GM18505 (cell line): Measurements from ENCODE around the gene UCHL5.

Experiments used
- ATAC-seq: cut with Tn5 transposase; IDR thresholded peaks from one replicate; pipeline ENCODE4 v1.9.1; 2021; ENCODE audit not compliant: unreplicated experiment
- POLR2A ChIP-seq: IDR thresholded peaks from 4 replicates; pipeline ENCODE4 v1.6.1; 2011; ENCODE audit warnings: borderline replicate concordance; ENCODE audit not compliant: insufficient read depth, insufficient read length; ENCODE audit errors: extremely low read depth

UCHL5 gene, protein sequence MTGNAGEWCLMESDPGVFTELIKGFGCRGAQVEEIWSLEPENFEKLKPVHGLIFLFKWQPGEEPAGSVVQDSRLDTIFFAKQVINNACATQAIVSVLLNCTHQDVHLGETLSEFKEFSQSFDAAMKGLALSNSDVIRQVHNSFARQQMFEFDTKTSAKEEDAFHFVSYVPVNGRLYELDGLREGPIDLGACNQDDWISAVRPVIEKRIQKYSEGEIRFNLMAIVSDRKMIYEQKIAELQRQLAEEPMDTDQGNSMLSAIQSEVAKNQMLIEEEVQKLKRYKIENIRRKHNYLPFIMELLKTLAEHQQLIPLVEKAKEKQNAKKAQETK

DNA sequence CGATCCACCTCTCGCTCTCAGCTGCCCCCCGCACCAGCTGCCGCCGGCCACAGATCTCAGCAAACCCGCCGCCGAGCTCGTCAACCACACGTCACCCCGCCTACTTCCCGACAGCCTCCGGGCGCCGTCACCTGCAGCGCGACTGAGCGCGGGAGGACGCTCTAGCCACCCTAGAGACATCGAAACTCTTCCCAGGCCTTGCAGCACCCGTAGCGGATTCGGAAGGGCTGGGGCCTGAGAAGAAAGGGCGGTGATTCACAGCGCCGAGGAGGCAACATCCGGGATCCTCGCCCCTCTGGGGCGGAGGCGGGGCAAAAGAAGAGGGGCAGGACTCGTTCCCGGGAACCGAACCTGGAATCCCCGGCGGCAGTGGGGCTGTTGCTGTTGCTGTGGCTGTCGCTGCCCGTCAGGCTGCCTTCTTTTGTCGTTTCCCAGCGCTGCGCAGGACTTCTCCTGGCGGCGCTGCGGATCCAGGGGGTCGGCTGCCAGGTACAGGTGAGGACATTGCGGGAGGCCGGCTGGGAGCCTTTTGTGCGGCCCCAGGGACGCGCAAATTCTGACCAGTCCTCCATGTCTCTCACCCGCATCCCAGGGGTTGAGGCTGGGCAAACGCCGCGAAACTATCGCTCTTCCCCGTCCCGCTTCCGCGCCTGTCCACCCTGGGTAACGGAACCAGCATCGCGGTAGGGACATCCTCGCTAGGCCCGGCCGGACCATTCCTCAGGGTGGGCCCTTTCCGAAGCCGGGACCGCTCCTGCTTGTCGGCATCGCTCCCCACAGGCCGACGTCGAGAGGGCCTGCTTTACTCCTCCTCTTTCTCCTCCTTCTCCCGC is at the start of gene UCHL5, which contains the start of gene RO60:
Gene UCHL5, minus strand, starts transcription at position 79 of the 833 bp plus-strand sequence. CDS start 100 bp downstream, outside the sequence.
Gene RO60, plus strand, starts transcription at position 331 of the 833 bp plus-strand sequence. CDS start 9,443 bp downstream, outside the sequence.
- TF ChIP-seq POLR2A = peak; percentile 93
- peak; percentile 95 for ATAC-seq

DNA sequence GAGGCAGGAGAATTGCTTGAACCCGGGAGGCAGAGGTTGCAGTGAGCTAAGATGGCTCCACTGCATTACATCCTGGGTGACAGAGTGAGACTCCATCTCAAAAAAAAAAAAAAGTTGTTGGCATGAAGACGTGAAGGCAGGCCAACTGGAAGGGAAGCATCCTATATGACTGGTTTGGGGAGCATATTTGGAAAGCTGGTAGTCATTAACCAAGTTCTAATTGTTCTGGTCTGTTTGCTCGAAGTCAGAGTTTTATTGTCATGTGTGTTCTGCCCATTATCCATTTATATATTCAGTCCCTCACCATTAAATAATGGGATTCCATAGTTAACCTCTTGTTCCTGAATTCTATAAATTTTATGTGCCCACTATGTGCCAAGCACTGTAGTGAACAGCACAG is 49.3 kb upstream of the UCHL5 start:
- ATAC-seq = no peak
- TF ChIP-seq POLR2A = no peak

DNA sequence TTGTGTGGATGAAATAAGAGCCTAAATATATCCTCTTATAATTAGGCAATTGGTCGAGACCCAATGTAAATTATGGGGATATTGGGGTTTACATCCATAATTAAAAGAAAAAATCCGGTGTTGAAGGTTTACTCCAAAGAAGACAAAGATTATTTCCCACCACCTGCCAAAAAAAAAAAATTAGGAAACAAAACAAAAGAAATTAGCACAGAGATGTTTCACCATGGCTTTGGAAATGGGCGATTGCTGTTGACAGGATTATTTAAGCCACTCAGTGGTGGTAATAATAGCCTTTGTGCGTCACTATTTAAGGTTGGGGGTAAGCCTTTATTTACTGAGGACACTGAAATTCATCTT is 46.6 kb upstream of the UCHL5 start:
- no peak for ATAC-seq

DNA sequence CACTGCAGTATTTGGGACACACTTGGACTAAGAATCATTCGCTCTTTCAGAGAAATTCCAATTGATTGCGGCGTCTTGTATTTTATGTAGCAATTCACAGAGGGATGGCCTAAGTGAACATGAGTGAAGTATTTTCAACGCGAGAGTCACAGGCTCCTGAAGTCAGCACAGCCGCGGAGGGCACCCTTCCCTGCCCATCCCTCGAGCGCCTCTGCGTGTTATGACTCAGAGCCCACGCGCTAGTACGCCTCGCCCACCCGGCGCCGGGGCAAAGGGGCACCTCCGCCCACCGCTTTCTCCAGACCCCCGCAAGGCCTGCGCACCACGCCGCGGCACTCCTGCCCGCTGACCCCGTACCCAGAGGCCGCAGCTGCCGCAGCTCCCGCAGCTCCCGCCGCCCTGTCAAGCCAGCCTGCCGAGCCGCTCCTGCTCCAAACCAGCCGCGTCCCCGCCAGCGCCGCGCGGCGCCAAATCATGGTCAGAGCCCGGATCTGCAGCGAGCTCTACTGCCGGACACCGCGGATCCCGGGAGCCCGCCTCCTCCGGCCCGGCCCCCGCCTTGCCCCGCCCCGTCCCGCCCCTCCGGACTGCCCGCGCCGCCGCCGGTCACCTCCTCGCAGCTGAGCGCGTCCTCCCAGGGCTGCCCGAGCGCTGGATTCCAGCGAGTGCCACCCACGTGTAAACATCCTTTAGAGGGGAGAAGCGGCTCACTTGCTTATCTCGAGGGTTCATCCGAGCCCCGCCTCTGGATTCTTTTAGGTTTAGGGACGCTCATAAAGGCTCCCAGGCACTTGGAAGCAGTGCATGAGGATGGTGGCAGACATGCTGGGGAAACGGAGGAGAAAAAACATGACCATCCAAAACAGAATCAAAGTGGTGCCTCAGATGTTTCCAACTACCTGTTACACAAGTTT is 46.0 kb upstream of the UCHL5 start, which contains the start of gene GLRX2:
Gene GLRX2, minus strand, starts transcription at position 508 of the 914 bp plus-strand sequence. Its CDS starts 32 bp downstream, at position 476.
- peak; percentile 92 for ATAC-seq
- TF ChIP-seq POLR2A = peak; percentile 85

More for the DNA sequence above, 46.6 kb upstream of the UCHL5 start:
- TF ChIP-seq POLR2A = no peak

DNA sequence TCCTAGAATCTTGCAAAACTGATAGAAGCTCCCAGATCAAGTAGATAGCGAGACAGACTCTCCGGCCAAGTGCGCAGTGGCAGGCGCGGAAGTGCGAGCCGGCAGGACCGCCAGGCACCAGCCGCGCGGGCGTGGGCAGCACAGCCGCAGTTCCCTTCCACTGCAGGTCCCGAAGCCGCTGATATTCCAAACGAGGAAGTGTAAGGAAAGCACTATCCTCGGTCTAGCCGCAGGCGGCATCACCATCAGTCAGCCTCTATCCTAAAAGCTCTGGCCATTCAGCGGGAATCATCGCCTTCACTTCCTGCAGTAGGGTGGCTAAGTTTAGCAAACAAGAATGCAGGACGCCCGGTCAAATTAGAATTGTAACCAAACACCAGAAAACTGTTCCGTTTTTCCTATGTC is 45.3 kb upstream of the UCHL5 start:
- TF ChIP-seq POLR2A = no peak

DNA sequence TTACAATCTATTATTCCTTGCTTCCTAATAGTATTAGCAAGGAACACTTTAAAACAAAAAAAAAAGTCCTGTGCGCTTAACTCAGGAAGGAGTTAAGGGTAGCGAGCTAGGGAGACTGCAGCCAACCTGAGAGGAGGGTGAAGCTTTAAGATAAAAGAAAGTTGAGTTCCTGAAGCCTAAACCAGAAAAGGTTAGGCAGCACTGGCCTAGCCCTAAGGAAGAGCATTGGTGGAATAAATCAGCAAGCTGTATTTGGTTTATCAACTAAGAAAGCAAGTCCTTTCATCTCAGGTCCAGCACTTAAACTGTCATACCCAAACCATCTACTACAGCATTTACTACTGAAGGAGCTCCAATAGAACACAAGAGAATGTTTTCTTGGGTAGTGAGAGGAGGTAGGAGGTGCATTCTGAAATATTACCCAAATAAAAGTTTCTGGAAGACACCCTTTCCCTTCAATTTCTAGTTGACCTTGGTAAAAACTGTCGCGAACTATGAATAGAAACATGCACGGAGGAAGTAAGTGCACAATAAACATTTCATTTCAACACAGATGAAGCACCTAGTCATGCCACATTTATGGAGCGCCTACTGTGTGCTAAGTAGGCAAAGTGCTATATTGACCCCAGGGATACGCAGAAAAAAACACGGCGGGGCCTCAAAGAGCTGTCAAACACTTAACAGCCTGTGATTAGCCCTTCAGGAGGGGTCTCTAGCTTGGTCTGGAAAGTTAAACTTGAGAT is 44.8 kb upstream of the UCHL5 start:
- no peak for TF ChIP-seq POLR2A
- ATAC-seq = no peak

More for the DNA sequence above, 45.3 kb upstream of the UCHL5 start:
- ATAC-seq = peak; percentile 33

DNA sequence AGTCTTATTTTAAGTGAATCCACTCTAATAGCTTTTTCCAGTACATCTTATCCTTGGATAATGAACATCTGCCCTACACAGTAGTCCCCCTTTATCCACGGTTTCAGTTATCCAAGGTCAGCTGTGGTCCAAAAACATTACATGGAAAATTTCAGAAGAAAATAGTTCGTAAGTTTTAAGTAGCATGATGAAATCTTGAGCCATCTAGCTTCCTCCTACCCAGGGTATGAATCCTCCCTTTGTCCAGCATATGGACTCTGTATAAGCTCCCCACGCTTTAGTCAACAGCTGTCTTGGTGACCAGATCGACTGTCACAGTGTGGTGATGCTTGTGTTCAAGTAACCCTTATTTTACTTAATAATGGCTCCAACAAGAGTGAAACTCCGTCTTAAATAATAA is 43.5 kb upstream of the UCHL5 start:
- no peak for ATAC-seq
- TF ChIP-seq POLR2A = no peak

DNA sequence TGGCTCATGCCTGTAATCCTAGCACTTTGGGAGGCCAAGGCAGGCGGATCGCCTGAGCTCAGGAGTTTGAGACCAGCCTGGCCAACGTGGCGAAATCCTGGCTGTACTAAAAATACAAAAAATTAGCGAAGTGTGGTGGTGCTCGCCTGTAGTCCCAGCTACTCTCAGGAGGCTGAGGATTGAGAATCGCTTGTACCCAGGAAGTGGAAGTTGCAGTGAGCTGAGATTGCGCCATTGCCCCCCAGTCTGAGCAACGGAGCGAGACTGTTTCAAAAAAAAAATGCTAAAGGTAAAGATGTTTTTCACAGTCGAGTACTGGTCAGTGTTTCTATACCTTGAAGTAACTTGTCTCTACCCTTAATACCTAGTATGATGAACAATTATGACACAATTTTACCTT is 35.0 kb upstream of the UCHL5 start:
- no peak for TF ChIP-seq POLR2A
- no peak for ATAC-seq

DNA sequence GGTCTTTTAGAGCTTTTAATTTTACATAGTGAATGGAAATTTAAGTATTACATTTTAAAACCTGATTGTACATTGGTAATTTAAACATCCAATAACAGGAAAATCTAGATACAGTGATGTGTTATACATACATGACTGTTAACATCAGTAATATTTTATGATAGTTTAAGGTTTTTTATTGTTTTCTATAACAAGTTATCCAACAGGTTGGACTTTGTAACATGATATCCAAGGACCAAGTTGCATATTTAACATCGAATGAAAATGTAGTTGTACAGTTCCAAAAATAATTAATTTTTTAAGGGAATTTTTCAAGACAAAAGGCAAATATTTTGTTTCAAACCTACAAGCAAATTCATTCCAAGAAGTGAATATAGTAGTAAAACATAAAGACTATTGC is 31.7 kb upstream of the UCHL5 start:
- no peak for TF ChIP-seq POLR2A
- no peak for ATAC-seq

DNA sequence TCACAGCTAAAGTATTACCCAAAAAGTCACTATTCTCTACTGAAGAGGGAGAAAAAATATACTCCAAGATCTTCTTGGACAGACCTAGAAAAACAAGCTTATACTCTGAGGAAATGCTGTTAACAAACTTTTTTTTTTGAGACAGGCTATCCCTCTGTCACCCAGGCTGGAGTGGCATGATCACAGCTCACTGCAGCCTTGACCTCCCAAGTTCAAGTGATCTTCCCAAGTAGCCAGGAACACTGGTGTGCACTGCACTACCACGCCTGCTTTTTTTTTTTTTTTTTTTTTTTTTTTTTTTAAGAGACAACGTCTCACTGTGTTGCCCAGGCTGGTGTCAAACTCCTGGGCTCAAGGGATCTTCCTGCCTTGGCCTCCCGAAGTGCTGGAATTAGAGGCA is 28.7 kb upstream of the UCHL5 start:
- no peak for TF ChIP-seq POLR2A
- ATAC-seq = no peak

DNA sequence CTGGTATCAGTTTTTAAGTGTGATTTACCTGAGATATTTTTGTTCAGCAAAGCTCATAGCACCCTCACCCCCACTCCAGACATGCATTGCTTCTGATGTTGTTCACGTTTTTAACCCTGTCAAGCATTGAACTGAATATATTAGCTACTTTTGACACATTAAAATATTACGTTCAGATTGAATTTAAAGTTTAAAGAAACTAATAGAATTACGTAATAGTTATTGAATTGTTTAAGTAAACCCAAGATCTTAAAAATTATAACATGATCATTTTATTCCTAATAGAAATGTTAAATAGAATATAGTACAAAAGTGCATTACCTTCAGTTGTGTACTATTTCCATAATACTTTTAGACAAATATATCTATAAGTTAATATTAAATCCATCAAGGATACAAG is 27.2 kb upstream of the UCHL5 start:
- no peak for ATAC-seq
- no peak for TF ChIP-seq POLR2A

DNA sequence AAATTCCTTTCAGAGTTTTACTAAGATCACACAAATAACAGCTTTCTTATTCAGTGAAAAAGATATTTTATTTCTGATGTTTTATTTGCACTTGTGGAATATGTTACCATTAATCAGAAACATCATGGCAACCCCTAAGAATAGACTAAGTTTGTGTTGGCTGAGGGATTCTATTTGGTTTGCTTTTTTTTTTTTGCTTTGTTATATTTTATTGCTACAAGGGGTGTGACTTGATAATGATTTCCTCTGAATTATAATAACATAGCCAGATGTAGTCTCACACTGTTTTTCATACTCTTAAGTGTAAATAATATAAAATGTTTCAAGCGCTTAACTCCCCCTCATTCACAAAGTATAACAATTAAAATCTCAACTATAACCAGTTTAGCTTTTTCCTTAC is 26.1 kb upstream of the UCHL5 start:
- no peak for ATAC-seq
- TF ChIP-seq POLR2A = no peak
